HG02623 (cell line): ENCODE measurements around the gene AICDA.

Experiments
- ATAC-seq: cut with Tn5 transposase; IDR thresholded peaks from one replicate; pipeline ENCODE4 v1.9.1; 2021; ENCODE audit warnings: moderate library complexity; ENCODE audit not compliant: unreplicated experiment

The AICDA gene

DNA sequence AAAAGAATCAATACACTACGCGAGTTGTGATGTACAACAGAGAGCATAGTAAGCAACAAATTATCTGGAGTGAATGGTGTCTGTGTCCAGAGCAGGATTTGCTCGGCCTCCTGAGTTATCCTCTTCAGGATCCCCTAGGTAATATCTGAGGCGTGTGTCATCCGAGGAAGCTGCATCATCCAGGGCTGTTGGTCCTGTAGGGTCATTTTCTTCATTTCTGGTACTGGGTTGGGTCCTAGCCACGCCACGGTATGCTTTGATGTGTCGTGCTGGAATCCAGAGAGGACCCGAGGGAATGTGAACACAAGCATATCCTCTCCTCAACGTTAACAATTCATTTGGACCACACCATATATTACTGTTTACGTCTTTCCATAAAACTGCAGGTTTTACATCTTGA, 53.0 kb downstream of the AICDA start:
- ATAC-seq, result no peak

DNA sequence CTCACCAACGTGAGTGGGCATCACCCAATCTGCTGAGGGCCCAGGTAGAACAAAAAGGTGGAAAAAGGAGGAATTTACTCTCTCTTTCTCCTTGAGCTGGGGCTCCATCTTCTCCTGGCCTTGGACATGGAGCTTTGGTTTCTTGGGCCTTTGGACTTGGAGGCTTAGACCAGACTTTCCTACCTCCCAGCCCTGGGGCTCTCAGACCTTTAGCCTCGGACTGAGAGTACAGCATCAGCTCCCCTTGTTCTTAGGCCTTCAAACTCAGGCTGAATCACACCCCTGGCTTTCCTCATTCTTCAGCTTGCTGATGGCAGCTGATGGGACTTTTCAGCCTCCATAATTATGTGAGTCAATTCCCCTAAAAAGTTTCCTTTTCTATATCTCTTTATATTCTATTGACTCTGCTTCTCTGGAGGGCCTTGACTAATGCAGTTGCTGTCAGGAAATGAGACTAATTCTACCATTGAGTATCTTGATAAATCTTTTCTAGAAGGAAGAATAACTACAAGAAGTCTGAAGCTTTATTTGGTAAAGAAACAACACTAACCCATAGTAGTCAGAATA, 56.0 kb downstream of the AICDA start:
- no peak for ATAC-seq

DNA sequence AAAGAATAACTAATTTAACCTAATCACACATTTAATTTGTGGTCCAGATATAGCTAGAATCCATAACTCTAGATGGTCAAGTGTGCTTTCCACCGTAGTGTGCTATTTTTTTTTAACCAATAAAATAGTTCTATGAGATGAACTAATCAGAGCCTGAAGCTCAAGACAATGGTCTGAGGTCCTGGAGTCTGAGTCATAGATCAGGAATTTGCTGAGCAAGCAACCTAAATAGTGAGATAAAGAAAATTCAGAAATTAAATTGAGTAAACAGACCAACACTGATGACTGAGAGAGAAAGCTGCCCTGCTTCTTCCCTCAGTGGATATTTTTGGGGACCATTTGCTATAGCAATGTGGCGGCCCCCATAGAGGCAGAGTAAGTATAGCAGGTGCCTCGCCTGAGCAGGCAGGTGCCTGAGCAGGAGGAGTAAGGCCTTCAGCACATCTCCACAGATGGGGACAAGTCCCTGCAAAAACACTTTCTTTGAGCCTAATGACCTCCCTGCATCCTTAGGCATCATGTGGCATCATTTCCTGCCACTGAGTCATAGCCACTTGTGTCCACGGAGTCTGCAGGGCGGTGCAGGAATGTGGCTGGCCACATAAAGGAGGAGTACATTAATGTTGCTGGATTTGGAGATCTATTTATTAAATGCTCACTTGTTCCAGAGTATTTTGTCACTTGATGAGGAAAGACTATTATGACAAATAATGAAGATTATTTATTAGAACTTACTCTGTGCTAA, 58.0 kb downstream of the AICDA start:
- no peak for ATAC-seq

DNA sequence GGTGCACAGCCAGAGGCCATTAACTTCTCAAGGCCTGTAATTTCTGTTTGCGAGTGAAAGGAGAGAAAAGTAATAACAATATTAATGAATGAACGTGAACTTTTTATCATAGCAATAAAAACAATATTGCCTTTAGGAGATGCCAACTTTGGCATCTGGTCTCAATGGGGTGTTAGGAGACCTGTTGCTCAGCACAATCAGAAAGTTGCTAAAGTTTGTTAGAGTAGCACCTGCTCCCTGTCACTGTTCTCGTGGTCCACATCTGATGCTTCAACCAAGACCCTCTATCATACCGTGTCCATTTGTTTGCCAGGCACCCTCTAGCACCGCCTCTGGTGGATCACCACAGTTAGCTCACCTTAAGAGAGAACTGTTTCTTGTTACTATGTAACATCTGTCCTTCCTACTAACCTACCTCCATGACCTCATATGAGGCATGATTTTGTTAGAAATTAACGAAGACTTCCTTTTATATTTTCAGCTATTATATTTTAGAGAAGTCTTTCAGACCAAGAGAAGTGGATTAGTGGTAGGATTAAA, 59.5 kb downstream of the AICDA start:
- no peak for ATAC-seq
